PFSK-1 (cell line): ENCODE measurements around the gene LRRC8C.

Source experiments
- POLR2AphosphoS5 ChIP-seq: IDR thresholded peaks from 2 replicates; pipeline ENCODE4 v1.6.1; 2012; ENCODE audit warnings: low read depth, mild to moderate bottlenecking, control low read depth, low read length, moderate library complexity
- SIN3A ChIP-seq: IDR thresholded peaks from 2 replicates; pipeline ENCODE4 v1.6.1; 2012; ENCODE audit warnings: mild to moderate bottlenecking, low read length, moderate library complexity, borderline replicate concordance; ENCODE audit not compliant: insufficient read depth
- TAF1 ChIP-seq: IDR thresholded peaks from 2 replicates; pipeline ENCODE4 v1.6.1; 2012; ENCODE audit warnings: low read length, control low read depth, borderline replicate concordance; ENCODE audit not compliant: insufficient read depth
- TF ChIP-seq, protein P1 (sequence below), 2 experiments: IDR thresholded peaks; 2 replicates each; pipeline versions ENCODE4 v1.6.1 to v1.8.0; 2011 to 2012; ENCODE audit warnings: low read depth in 2 of 2, low read length in 2 of 2, control low read depth in 1 of 2, inconsistent platforms in 1 of 2, mild to moderate bottlenecking in 1 of 2, moderate library complexity in 1 of 2; ENCODE audit not compliant: insufficient read depth in 1 of 2

DNA sequence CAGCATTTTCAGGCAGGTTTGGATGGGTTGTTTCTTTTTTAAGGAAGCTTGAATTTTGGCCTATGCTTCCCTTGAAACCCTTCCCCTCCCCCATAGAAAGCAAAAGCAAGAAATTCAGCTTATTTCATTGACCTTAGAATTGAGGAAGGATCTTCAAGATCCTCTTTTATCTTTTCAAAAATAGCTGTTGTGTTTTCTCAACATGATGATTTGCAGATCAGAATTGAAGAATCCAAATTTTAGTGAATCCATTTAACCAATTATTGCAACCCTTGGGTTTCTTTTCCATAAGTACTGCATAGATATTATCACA is 73.7 kb downstream of the LRRC8C start:
- TF ChIP-seq POLR2AphosphoS5 (no peak), TAF1 (no peak), SIN3A (no peak)
- TF ChIP-seq, protein P1, sequence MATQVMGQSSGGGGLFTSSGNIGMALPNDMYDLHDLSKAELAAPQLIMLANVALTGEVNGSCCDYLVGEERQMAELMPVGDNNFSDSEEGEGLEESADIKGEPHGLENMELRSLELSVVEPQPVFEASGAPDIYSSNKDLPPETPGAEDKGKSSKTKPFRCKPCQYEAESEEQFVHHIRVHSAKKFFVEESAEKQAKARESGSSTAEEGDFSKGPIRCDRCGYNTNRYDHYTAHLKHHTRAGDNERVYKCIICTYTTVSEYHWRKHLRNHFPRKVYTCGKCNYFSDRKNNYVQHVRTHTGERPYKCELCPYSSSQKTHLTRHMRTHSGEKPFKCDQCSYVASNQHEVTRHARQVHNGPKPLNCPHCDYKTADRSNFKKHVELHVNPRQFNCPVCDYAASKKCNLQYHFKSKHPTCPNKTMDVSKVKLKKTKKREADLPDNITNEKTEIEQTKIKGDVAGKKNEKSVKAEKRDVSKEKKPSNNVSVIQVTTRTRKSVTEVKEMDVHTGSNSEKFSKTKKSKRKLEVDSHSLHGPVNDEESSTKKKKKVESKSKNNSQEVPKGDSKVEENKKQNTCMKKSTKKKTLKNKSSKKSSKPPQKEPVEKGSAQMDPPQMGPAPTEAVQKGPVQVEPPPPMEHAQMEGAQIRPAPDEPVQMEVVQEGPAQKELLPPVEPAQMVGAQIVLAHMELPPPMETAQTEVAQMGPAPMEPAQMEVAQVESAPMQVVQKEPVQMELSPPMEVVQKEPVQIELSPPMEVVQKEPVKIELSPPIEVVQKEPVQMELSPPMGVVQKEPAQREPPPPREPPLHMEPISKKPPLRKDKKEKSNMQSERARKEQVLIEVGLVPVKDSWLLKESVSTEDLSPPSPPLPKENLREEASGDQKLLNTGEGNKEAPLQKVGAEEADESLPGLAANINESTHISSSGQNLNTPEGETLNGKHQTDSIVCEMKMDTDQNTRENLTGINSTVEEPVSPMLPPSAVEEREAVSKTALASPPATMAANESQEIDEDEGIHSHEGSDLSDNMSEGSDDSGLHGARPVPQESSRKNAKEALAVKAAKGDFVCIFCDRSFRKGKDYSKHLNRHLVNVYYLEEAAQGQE (IDR thresholded peaks at IDR 0.05; ENCODE audit: insufficient read depth in 1 of 2, low read depth in 2 of 2, low read length in 2 of 2) = no peak
